ENCODE results near the gene KIF3B. TPM values are rescaled to one million over a fixed set of nuclear protein-coding genes. Genes with fewer than 3 reads are reported as not detected.

KIF3B gene
- total RNA-seq, 1 experiment from 2014 or later, result 20.0 TPM

GRCh38 chr20:32337937-32338661 lies 60.6 kb downstream of the KIF3B start:
- ChIA-PET POLR2A (ENCODE audit: unreplicated experiment) (no interaction called here), CTCF (interaction anchor here (0.7 kb wide), 1 partner anchor 301 kb away, joined by 4 read pairs; no protein-coding TSS in a partner anchor)
- Histone ChIP-seq H3K4me1 (ENCODE audit: insufficient read depth, low read length) (peaks cover 11% of the 10 kb centered on the region), H2AFZ (ENCODE audit: low read length) (no peak overlapping the region), H3K9me2 (replicated peaks; ENCODE audit: low read length) (no peaks in the 10 kb centered on the region), H3K27me3 (ENCODE audit: low read length) (no peaks in the 10 kb centered on the region), H3K4me2 (ENCODE audit: low read length) (no peak overlapping the region), H3K9ac (ENCODE audit: low read length) (no peak overlapping the region), H3K36me3 (ENCODE audit: low read depth, low read length) (no peaks in the 10 kb centered on the region), H3K79me2 (ENCODE audit: low read length) (no peaks in the 10 kb centered on the region), H3F3A (ENCODE audit: low read length, unreplicated experiment) (no peaks in the 10 kb centered on the region), H3K4me3 (ENCODE audit: low read length) (no peak overlapping the region), H3K9me3 (ENCODE audit: low read length) (no peaks in the 10 kb centered on the region), H3K27ac (ENCODE audit: low read length) (no peak overlapping the region), H4K20me1 (ENCODE audit: low read length) (no peaks in the 10 kb centered on the region)
- no peak for DNase-seq
- ATAC-seq, result no peak
- BruUV-seq (replicated peaks), result no TSS peak
- TF ChIP-seq EZH2 (IDR thresholded peaks at IDR 0.05; ENCODE audit: low read length, unreplicated experiment), result no peak
- no peak for TF ChIP-seq CTCF (conservative IDR thresholded peaks at IDR 0.05; ENCODE audit: low read depth, low read length)
- TF ChIP-seq EZH2phosphoT487 (IDR thresholded peaks at IDR 0.05; ENCODE audit: borderline replicate concordance, low read length), result no peak
- intact Hi-C loops (cut with micrococcal nuclease), result loop anchor here (1.0 to 10.0 kb wide), 2 partner anchors 17 to 107 kb away; no protein-coding TSS in a partner anchor

DNA sequence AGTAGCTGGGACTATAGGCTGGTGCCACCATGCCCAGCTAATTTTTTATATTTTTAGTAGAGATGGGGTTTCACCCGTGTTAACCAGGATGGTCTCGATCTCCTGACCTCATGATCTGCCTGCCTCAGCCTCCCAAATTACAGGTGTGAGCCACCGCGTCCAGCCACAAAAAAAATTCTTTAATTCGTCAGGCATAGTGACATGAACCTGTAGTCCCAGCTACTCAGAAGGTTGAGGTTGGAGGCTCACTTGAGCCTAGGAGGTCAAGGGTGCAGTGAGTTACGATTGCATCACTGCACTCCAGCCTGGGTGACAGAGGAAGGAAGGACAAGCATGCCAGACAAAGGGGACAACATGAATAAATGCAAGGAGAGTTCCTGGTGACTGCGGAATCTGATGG lies 61.2 kb downstream of the KIF3B start:
- ATAC-seq, result no peak

More for the DNA sequence above, 61.2 kb downstream of the KIF3B start:
- H3K4me3 ChIP-seq (ENCODE audit: low read length), result no peak overlapping the region
- no TSS peak for BruUV-seq (replicated peaks)
- H3K4me1 ChIP-seq (ENCODE audit: insufficient read depth, low read length), result peaks cover 16% of the 10 kb centered on the region
- DNase-seq, result no peak
- no peaks in the 10 kb centered on the region for H3F3A ChIP-seq (ENCODE audit: low read length, unreplicated experiment)
- H2AFZ ChIP-seq (ENCODE audit: low read length), result no peak overlapping the region
- H3K4me2 ChIP-seq (ENCODE audit: low read length), result no peak overlapping the region
- no peaks in the 10 kb centered on the region for H4K20me1 ChIP-seq (ENCODE audit: low read length)
- ChIA-PET POLR2A (ENCODE audit: unreplicated experiment) (no interaction called here), CTCF (no interaction called here)
- H3K27me3 ChIP-seq (ENCODE audit: low read length), result no peaks in the 10 kb centered on the region
- no peak overlapping the region for H3K9ac ChIP-seq (ENCODE audit: low read length)
- no peaks in the 10 kb centered on the region for H3K9me2 ChIP-seq (replicated peaks; ENCODE audit: low read length)
- TF ChIP-seq EZH2phosphoT487 (IDR thresholded peaks at IDR 0.05; ENCODE audit: borderline replicate concordance, low read length), result no peak
- TF ChIP-seq CTCF (conservative IDR thresholded peaks at IDR 0.05; ENCODE audit: low read depth, low read length), result no peak
- no peak for TF ChIP-seq EZH2 (IDR thresholded peaks at IDR 0.05; ENCODE audit: low read length, unreplicated experiment)
- intact Hi-C loops (cut with micrococcal nuclease), result loop anchor here (10.0 kb wide), 1 partner anchor 106 kb away; no protein-coding TSS in a partner anchor
- H3K36me3 ChIP-seq (ENCODE audit: low read depth, low read length), result no peaks in the 10 kb centered on the region
- H3K9me3 ChIP-seq (ENCODE audit: low read length), result no peaks in the 10 kb centered on the region
- no peak overlapping the region for H3K27ac ChIP-seq (ENCODE audit: low read length)
- H3K79me2 ChIP-seq (ENCODE audit: low read length), result no peaks in the 10 kb centered on the region
